ENCODE data around the gene RHOXF2B.

- TF ChIP-seq CTCF (IDR thresholded peaks at IDR 0.05; ENCODE audit: poor library complexity, severe bottlenecking) (no peak), POLR2AphosphoS5 (IDR thresholded peaks at IDR 0.05) (no peak), EZH2 (IDR thresholded peaks at IDR 0.05; ENCODE audit: borderline replicate concordance, insufficient read depth, low read length, poor library complexity, severe bottlenecking) (no peak), RAD21 (conservative IDR thresholded peaks at IDR 0.05) (no peak), REST (IDR thresholded peaks at IDR 0.05; ENCODE audit: borderline replicate concordance) (no peak), EP300 (conservative IDR thresholded peaks at IDR 0.05; ENCODE audit: poor library complexity, severe bottlenecking) (no peak)
These were observed 10.0 kb upstream of the RHOXF2B start for GRCh38 chrX:120087289-120088017.

Data from neural cell (in vitro differentiated cells).